Fibroblast of lung (primary cell): ENCODE measurements around the gene SLIT2.

Experiments
- EZH2 ChIP-seq: IDR thresholded peaks from 2 replicates; pipeline ENCODE4 v1.5.1; 2012; ENCODE audit warnings: low read length, control low read depth, mild to moderate bottlenecking; ENCODE audit errors: missing control alignments
- TF ChIP-seq, protein P1 (sequence below), 2 donors: IDR thresholded peaks in 1 of 2; conservative IDR thresholded peaks in 1 of 2; 1 replicate in 1 of 2; 2 replicates in 1 of 2; pipeline ENCODE4 v1.5.1; 2011 to 2012; ENCODE audit warnings: low read length in 2 of 2, control low read depth in 1 of 2, inconsistent platforms in 1 of 2, low read depth in 1 of 2, mild to moderate bottlenecking in 1 of 2

DNA sequence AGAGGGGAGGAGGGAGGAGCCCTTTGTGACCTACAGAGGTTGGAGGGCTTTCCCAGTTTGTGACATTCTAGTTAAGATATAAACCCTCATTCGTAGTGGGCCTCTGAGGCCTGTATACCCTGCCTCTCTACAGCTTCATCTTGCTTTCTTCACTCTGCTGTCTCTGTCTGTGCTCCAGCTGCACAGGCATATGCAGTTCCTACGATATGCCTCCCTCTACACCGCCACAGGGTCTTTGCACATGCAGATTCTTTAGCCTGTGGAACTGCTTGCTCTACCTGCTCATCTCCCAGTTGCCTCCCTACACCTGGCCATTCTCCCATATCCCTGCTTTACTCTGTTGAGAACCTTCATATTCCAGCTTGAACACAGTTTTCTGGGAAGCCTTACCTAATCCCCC lies 38.1 kb downstream of the SLIT2 start:
- TF ChIP-seq, protein P1, sequence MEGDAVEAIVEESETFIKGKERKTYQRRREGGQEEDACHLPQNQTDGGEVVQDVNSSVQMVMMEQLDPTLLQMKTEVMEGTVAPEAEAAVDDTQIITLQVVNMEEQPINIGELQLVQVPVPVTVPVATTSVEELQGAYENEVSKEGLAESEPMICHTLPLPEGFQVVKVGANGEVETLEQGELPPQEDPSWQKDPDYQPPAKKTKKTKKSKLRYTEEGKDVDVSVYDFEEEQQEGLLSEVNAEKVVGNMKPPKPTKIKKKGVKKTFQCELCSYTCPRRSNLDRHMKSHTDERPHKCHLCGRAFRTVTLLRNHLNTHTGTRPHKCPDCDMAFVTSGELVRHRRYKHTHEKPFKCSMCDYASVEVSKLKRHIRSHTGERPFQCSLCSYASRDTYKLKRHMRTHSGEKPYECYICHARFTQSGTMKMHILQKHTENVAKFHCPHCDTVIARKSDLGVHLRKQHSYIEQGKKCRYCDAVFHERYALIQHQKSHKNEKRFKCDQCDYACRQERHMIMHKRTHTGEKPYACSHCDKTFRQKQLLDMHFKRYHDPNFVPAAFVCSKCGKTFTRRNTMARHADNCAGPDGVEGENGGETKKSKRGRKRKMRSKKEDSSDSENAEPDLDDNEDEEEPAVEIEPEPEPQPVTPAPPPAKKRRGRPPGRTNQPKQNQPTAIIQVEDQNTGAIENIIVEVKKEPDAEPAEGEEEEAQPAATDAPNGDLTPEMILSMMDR (conservative IDR thresholded peaks at IDR 0.05 in 1 of 2, IDR thresholded peaks at IDR 0.05 in 1 of 2; ENCODE audit: low read depth in 1 of 2, low read length in 2 of 2): no peak
- no peak for TF ChIP-seq EZH2
